Epithelial cell of proximal tubule (primary cell): ENCODE data around the gene GPR3. TPM values are rescaled to one million over a fixed set of nuclear protein-coding genes. Genes with fewer than 3 reads are reported as not detected.
A peak's percentile ranks its signal among the peaks of the same experiment; 100 is the strongest.
"Not testable (repeated sequence)": the region's sequence is repeated elsewhere in the genome, so short reads cannot be mapped to it uniquely, and the experiment has no call there.

Source experiments
- DNase-seq: peaks from one replicate; pipeline ENCODE4 v3.0.0-alpha.2; 2011; ENCODE audit warnings: low read depth
- H3K4me3 ChIP-seq: 2 replicates; pipeline ENCODE4 v1.5.1; 2011; ENCODE audit warnings: low read depth, mild to moderate bottlenecking, low read length
- total RNA-seq: library from RNA; depleted of rRNA; stranded (reverse); fragments of >200 nt; gene quantifications from 2 replicates; pipeline ENCODE4 v1.2.3, GENCODE V29; 2015
- TF ChIP-seq, protein P1 (sequence below): conservative IDR thresholded peaks from 2 replicates; pipeline ENCODE4 v1.5.1; 2012; ENCODE audit warnings: low read depth, mild to moderate bottlenecking, low read length

Gene GPR3
- total RNA-seq, 1 donor from 2014 or later, result 3.0 TPM

GRCh38 chr1:27381969-27382762 is 10.3 kb upstream of the GPR3 start:
- DNase-seq, result no peak
- no peak overlapping the region for H3K4me3 ChIP-seq
- TF ChIP-seq, protein P1, sequence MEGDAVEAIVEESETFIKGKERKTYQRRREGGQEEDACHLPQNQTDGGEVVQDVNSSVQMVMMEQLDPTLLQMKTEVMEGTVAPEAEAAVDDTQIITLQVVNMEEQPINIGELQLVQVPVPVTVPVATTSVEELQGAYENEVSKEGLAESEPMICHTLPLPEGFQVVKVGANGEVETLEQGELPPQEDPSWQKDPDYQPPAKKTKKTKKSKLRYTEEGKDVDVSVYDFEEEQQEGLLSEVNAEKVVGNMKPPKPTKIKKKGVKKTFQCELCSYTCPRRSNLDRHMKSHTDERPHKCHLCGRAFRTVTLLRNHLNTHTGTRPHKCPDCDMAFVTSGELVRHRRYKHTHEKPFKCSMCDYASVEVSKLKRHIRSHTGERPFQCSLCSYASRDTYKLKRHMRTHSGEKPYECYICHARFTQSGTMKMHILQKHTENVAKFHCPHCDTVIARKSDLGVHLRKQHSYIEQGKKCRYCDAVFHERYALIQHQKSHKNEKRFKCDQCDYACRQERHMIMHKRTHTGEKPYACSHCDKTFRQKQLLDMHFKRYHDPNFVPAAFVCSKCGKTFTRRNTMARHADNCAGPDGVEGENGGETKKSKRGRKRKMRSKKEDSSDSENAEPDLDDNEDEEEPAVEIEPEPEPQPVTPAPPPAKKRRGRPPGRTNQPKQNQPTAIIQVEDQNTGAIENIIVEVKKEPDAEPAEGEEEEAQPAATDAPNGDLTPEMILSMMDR, result no peak

- DNase-seq, result no peak
- TF ChIP-seq, protein P1, result no peak
- H3K4me3 ChIP-seq, result no peak within 1 kb of the TSS
Observed at GRCh38 chr1:27383039-27383605, 9.3 kb upstream of the GPR3 start, which contains the start of gene CD164L2. TSS of gene CD164L2 (minus strand) at chr1:27383333. CDS start at chr1:27383239, 94 bp downstream.

GRCh38 chr1:27383661-27384060 is 8.8 kb upstream of the GPR3 start:
- TF ChIP-seq, protein P1, result no peak
- DNase-seq, result no peak

DNA sequence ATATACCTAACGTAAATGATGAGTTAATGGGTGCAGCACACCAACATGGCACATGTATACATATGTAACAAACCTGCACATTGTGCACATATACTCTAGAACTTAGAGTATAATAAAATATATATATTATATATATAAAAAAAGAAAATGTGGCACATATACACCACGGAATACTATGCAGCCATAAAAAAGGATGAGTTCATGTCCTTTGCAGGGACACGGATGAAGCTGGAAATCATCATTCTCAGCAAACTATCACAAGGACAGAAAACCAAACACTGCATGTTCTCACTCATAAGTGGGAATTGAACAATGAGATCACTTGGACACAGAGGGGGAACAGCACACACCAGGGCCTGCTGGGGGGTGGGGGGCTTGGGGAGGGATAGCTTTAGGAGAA is 7.6 kb upstream of the GPR3 start:
- H3K4me3 ChIP-seq, DNase-seq: not testable (repeated sequence)

More at GRCh38 chr1:27383661-27384060, 8.8 kb upstream of the GPR3 start:
- no peak overlapping the region for H3K4me3 ChIP-seq

- TF ChIP-seq, protein P1, result peak; percentile 95
- H3K4me3 ChIP-seq, result no peak overlapping the region
- no peak for DNase-seq
Observed at GRCh38 chr1:27388337-27389005, 4.0 kb upstream of the GPR3 start.

- peak overlapping the region; percentile 77 for H3K4me3 ChIP-seq
- TF ChIP-seq, protein P1, result no peak
- DNase-seq, result no peak
Observed at GRCh38 chr1:27391511-27392095, 819 bp upstream of the GPR3 start.
